Body of pancreas (tissue), 4 donors: ENCODE measurements around the gene MRPL14.

Source experiments
- POLR2A ChIP-seq, 3 donors: fragments of 450-650 bp; IDR thresholded peaks; one replicate each; pipeline ENCODE4 v1.6.1; 2016; ENCODE audit warnings: antibody characterized with exemption in 3 of 3, mild to moderate bottlenecking in 2 of 3
- TF ChIP-seq, protein P1 (sequence below), 7 experiments: fragments of 450-650 bp in 4 of 7; fragments of 200-600 bp in 3 of 7; sonication (generic) in 3 of 7; IDR thresholded peaks; one replicate each; pipeline ENCODE4 v1.5.1; 2016 to 2019; ENCODE audit warnings: antibody characterized with exemption in 7 of 7

GRCh38 chr6:44113414-44113813, 13.8 kb downstream of the MRPL14 start:
- no peak for TF ChIP-seq POLR2A (IDR thresholded peaks at IDR 0.05)
- TF ChIP-seq, protein P1, sequence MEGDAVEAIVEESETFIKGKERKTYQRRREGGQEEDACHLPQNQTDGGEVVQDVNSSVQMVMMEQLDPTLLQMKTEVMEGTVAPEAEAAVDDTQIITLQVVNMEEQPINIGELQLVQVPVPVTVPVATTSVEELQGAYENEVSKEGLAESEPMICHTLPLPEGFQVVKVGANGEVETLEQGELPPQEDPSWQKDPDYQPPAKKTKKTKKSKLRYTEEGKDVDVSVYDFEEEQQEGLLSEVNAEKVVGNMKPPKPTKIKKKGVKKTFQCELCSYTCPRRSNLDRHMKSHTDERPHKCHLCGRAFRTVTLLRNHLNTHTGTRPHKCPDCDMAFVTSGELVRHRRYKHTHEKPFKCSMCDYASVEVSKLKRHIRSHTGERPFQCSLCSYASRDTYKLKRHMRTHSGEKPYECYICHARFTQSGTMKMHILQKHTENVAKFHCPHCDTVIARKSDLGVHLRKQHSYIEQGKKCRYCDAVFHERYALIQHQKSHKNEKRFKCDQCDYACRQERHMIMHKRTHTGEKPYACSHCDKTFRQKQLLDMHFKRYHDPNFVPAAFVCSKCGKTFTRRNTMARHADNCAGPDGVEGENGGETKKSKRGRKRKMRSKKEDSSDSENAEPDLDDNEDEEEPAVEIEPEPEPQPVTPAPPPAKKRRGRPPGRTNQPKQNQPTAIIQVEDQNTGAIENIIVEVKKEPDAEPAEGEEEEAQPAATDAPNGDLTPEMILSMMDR (IDR thresholded peaks at IDR 0.05), result no peak
